ENCODE results near the gene CAMK4.
A peak's percentile ranks its signal among the peaks of the same experiment; 100 is the strongest.

Gene CAMK4

DNA sequence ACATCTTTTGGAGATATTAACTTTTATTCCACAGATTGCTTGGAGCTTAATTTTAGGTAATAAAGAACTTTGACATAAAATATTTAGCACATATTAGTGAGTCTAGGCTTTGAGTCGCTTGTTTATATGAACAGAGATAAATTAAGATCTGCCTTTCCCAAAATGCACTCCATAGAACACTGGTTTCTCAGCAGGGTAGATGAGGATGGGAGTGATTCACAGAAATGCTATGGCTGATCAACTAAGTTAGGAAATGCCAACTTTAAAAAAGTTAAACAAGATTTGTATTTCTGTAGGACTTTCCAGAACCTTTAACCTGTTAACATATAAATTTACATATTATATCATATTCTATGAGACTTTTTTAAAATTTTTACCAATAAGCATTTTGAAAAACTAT lies 222.9 kb downstream of the CAMK4 start:
- DNase-seq = no peak

DNA sequence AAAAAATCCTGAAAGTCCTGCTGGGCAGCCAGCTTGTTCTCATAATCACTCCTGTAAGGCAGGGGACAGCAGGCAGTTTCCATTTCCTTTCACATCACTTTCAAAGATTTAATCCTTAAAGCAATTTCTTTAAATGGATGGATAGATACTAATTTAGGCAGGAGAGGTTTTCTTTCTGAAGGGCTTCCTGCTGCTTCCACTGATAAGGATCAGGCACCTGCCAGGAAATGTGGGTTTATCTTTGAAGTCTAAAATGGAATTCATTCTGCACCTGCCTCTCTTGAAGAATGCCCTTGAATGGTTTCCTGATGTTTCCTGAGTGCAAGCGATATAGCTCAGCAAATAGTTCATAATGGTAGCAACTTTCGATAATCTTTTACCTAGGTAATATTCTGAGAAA lies 223.6 kb downstream of the CAMK4 start:
- no peak for DNase-seq

DNA sequence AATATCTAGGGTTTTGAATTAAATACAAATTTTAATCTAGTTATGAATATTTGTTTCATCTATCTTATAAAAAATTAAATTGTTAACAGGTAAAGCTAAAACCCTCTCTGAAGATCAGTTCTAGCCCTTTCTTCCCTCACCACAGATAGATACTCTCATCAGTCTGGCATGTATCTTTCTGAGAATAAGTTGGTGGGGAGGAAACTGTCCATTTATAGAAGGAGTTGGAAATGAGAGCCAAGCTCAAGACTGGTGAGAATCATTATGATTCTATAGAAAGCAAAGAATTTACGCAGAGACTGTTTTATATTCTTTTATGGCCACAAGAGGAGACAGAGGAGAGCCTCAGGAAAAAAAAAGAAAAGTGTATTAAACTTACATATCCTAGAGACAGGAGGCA lies 229.1 kb downstream of the CAMK4 start:
- DNase-seq = no peak

DNA sequence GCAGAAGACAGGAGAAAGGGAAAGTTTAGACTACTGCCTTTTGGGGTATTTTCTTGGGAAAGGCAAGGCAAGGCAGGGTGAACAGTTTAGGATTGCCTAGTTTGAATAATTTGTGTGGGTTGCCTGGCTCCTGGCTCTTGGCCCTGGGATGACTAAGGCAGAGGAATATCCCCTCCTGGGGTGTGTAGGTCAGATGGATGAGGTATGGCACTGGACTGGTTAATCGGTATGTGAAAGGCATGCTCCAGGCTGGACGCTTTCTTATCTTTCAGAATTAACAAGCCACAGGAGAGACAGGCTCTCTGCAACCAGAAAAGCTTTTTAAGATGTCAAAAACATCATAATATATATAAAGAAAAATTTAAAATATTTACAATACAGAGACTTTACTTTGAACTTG lies 229.6 kb downstream of the CAMK4 start:
- DNase-seq = no peak

DNA sequence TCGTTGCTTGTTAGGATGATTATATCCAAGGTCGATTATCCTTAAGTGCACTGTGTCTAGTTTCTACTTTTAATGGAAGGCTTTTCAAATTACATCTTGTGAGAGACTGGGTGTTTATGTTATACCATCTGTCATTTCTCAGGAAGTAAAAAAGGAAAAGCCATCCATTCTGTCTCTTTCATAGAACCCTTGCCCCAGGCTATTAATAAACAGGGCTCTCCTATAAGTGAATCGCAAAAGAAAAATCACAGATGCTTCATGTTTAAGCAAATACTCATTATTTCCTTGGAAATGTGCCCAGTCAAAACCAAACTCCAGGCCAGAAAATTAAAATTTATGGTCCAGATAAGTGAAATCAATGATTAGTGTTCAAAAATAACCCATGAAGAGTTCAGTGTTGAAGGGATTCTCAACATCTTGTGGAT lies 230.0 kb downstream of the CAMK4 start:
- no peak for DNase-seq

DNA sequence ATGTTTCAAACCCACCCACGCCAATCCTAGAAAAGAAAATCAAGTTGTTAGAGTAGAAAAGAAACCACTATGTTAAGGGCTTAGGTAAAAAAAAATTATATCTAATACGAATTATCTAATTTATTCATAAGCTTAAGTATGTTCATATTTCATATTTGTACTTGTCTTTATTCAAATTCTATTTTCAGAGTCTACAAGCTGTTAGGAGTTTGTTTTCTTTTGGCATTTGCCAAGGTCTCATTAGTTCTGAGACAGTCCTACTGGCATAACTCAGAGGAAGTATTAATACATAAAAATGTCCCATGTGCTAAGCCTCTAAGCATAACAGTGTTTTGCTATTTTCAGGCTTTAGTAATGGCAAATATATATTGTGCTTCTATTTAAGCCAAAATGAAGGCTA lies 230.6 kb downstream of the CAMK4 start:
- no peak for DNase-seq

DNA sequence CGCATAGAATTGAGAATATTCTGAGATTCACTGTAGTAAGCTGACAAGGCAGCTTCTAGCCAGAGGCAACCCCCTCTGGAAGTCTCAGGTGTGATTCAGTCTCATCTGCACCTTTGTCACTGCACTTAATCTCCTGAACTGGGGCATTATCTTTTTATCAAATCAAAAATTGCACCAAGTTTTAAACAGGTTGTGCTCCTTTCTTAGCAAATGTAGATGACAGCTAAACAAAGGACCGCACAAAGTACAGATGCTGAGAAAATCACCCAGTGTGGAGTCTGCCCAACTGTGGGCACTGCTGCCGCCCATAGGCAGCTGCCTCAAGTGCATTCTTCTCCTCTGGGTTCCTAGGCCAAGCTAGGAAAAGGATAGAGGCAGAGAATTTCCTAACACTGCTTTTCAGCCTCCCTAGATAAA lies 237.1 kb downstream of the CAMK4 start:
- no peak for DNase-seq

DNA sequence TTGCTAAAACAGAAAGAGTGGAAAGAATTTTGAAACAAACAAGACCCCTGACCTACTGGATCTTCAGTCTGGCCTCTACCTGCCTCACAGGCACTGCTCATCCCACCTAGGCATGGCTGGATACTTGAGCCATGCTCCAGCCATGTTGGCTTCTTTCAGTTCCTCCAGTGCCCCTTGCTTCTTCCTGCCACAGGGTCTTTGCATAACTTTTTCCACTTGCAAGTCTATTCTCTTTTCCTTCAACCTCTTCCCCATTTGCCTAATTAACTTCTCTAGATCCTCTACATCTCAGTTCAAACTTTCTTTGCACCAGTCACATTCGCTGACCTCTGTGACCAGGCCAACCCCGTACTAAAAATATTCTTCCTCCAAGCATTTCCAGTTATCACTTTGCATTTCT lies 237.8 kb downstream of the CAMK4 start:
- no peak for DNase-seq

DNA sequence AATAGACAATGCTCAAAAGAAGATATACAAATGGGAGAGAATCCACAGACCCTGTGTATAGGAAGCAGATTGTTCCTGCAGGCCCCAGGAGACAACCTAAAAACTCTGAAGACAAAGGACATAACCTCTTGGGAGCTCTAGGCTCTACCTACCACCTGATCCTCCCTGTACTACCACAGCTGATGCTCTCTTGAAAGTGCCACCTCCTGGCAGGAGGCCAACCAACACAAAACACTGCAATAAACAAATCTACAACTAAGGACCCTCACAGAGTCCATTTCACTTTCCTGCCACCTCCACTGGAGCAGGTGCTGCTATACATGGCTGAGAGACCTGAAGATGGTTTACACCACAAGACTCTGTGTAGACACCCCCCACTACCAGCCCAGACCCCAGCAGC lies 239.1 kb downstream of the CAMK4 start:
- no peak for DNase-seq

DNA sequence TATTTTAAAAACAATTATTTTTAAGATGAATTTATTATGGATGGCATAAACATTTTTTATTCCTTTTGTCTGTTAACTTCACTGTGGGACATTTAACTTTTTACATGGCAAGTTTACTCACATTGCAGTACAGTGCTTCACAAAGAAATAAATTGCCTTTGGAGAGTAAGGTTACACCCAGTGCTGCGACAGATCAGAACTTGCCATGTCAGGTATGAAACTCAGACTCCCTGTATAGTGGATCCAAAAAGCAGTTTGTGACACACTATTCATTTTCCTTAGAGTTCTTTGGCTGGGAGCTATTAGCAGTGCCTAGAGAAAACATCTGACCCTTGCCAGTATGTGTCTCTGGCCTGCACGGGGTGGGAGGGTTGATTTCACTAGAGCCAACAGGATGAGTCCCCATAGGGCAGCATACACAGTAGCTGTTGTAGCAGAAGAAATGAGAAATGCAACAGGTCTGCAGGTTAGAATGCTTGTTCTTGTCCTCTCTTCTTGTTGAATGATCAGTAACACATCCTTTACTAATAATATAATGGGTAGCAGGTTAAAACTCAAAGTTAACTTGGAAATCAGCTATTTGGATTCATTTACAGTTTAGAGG lies 245.2 kb downstream of the CAMK4 start:
- no peak for DNase-seq

DNA sequence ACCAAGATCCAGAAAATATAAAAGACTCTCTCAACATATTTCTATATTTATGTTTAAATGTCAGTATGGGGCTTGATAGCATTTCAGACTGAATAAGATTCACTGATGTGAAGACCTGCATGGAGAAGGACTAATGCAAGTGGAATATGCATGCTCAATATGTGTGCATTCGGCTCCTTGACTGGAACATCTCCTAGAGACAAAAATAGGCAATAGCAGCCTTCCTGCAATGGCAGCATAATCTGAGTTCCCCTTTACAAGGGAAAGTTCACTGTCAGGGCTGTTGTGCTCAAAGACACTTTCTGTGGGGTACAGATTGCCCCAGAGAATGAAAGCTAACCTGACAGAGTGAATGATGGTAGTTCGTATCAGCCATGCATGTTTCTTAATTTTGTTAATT lies 245.7 kb downstream of the CAMK4 start:
- DNase-seq = no peak

DNA sequence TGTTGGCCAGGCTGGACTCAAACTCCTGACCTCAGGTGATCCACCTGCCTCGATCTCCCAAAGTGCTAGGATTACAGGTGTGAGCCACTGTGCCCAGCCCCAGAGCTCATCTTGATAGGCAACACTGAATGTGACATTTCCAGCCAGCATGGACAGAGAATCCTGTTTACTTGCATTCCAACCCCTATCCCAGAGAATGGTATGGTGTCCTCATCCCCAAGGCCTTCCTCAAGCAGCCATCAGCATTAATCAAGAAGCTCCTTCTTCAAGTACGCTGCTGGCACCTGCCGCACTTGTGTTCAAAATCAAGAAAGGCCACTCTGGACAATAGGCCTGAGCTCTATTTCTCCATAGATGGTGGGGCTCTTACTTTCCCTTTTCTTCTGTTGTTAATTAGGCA lies 247.9 kb downstream of the CAMK4 start:
- no peak for DNase-seq

DNA sequence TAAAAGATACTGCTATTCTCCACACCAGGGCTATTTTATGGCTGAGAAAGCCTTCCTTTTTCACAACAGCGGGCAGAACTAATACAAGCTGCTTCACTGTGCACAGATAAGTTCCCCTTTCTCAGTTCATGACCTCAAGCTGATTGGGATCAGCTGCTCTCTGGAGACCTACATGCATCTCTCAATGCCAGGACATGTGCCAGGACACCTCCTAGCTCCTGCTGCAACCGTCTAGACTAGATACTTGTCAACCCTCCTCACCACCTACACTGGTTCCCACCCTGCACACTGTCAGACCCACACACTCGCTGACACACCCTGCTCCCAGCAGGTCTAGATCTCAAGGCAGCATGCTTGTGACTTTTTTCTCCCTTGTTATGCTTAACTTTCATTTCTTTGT lies 248.4 kb downstream of the CAMK4 start:
- DNase-seq = peak; percentile 86

DNA sequence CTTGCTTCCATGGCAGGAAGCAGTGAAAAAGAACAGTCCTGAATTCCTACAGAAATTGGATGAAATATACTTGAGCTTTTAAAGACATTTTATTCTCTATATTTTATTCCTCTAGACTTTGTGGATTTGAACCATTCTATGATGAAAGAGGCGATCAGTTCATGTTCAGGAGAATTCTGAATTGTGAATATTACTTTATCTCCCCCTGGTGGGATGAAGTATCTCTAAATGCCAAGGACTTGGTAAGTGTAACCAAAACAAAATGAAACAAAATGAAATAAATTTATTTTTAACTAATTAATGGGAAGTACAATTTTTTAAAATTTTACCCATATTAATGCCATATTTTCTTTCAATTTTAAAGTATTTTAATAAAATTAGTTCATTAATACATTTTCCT lies 254.1 kb downstream of the CAMK4 start:
- DNase-seq = no peak

DNA sequence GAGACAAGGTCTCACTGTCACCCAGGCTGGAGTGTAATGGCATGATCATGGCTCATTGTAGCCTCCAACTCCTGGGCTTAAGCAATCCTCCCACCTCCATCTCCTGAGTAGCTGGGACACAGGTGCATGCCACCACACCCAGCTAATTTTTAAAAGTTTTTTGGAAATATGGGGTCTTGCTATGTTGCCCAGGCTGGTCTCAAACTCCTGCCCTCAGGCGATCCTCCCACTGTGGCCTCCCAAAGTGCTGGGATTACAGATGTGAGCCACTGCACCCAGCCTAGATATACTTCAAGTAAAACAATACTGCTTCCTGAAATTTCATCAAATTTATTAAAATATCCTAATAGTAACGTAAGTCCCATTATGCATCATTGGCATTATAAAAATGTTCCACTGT lies 254.7 kb downstream of the CAMK4 start:
- no peak for DNase-seq

DNA sequence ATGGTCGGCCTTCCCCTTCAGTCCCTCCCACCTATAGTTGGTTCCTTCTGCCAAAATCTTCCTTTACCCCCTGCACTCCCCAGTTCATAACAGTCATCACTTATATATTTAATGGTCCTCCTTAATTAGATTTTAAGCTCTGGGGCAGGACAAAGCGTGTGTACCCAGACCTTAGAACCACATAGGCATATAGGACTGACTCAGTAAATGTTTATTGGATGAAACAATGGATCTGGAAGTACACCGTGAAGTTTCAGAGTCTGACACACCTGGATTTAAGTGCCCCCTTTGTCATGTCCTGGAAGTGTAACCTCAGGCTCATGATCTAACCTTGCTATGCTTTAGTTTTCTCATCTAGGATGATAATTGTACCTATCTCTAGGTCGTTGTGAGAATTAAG lies 256.2 kb downstream of the CAMK4 start:
- no peak for DNase-seq

DNA sequence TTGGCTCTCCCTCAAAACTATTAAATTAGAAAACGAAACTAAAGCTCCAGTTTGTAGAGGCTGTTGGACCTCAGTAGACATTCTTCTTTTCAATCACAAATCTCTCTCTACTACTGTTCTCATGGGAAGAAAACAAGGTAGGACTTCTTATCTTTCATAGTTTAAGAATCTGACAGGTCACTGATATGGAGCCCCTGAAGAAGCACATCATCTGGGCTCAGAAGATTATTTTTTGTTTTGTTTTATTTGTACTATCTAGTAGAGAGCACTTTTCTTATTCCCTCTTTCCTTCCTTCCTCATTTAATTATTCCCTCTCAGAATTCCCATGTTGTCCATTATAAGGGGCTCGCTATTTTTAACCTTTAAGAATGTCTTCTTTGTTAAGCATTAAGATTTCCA lies 261.9 kb downstream of the CAMK4 start:
- no peak for DNase-seq

DNA sequence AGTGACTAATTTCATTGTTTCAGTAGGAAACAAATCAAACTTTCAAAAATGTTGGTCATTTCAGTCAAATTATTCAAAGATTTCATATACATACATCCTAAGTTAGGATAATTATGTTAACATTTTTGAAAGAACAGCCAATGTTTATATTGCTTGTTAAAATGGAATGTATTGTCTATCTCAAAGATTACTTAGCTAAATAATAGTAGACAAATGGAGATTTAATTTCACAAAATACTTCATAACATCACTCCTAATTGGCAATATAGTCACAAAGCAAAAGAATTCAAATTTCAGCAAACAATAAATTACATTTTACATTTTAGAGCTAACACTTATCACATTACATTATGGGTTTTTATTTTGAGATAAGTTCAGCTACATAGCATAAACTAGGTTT lies 262.7 kb downstream of the CAMK4 start:
- no peak for DNase-seq

DNA sequence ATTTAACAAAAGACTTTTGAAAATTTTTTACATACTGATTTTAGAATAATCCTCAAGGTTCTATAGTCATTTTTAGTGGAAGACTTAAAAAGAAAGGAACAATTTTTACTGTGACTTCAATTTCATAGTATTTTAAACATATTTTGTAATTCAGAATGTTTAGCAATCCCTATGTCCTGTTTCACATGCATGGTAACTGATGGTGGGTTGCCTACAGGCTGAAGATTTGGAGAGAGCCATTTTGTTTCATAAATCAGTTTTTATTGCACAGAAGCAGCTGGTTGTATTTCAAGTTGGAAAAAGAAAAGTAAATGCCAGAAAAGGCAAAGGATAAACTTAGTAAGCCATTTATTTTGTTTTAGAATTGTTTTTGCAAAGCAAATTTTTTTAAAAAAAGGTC lies 264.2 kb downstream of the CAMK4 start:
- no peak for DNase-seq

DNA sequence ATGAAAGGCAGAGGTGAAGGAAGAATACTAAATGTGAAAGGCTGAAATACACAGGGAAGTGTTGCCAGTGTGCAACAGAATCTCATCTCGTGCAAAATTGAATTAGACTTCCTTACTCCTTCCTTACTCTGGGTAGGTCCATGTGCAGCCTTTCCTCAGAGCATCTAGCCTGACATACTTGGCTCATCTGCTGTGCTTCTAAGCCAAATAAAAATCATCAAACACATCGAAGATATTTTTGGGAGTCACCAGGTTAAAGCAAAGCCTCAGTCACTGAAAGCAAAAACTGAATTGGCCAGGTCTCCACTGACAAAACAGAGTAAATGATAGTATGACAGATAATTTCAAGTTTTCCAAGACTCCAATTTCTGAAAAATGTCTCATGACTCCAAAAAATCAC lies 268.8 kb downstream of the CAMK4 start:
- no peak for DNase-seq

DNA sequence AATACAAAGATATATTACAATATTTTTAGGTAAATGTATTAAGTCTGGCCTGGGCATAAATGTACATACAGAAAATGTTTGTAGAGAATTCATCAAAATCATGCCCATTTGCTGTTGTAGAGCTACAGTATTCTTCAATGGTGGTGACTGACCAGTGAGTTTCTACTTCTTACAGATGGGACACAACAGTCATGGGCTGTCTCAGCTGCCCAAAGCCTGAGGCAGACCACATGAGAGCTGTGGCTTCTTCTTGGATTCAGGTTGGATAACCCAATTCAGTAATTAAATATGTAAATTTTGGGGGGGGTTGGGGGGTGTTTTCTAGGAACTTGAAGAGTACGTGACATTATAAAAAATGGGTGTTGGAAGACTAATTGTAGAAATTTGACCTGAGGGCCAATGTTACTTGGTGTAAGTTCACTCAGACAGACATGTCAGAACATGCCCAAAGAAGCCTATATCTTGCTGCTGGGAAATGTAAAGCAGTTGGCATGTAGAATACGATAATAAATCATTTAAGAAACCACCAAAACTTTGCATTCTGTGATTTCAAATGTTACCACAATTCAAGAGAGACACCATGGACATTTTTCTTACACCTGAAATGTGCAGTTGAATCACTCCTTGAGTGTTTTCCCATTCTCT lies 270.3 kb downstream of the CAMK4 start:
- DNase-seq = peak; percentile 50

DNA sequence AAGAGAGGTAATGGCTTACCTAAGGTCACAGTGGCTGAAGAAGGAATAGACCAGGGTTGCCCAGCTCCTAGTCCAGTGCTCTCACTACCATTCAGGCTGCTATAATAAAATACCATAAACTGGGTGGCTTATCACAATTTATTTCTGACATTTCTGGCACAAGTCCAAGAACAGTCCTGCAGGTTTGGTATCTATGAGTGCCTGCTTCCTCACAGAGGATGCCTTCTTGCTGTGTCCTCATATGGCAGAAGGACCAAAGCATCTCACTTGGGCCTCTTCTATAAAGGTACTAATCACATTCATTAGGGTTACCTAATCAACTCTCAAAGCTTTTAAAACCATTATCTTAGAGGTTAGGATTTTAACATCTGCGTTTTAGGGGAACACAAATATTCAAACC lies 271.0 kb downstream of the CAMK4 start:
- peak; percentile 86 for DNase-seq

DNA sequence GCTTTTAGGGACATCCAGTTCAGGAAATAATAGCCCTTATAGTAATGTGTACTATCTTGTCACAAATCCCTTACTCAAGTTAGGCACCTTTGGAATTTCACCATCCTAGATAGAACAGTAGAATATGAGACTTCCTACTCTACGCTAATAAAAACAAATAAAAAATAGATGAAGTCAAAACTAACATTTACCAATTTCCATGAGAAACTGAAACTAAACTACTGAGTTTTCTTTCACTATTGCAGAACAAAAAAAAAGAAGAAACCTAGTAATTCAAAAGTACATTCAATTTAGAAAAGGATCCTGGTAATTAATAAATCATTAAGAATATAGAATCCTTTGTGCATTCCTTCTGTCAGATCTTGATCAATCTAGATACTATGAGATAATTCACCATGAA lies 274.2 kb downstream of the CAMK4 start:
- no peak for DNase-seq

DNA sequence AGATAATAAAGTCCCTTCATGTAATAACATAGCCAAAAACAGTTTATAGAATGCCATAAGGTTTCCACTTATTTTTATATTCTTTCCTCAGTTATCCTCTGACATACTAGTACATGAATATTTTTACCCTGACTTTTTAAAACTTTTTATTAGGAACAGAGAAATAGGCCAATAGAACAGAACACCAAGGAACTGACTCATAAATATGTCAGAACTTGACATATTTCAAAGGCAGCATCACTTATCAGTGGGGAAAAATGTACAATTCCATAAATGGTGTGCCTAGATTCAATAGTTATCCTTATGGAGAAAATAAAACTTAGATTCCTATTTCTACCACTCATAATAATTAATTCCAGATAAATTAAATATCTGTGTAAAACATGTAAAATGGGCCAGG lies 278.8 kb downstream of the CAMK4 start:
- no peak for DNase-seq

DNA sequence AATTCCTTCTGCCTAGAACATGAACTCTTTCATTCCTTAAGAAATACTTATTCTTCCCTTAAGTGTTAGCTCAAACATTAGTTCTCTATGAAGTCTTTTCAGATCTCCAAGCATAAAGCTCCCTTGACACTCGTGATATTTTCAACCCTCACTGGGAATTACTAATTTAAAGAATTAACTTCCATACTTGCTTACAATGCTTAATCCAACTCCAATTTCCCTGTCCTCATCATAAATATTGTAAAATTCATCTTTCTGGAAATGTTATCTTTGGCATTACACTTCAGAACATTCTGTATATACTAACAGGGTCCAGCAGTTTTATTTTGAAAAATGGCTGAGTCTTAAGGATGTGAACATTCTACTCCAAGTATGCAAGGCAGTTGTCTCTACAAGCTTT lies 280.9 kb downstream of the CAMK4 start:
- DNase-seq = no peak

Measured in hematopoietic multipotent progenitor cell treated with erythropoietin and hydrocortisone succinate and interleukin-3 and kit ligand, for 8 days (in vitro differentiated cells).